ENCODE results near the gene SHOX. TPM values are rescaled to one million over a fixed set of nuclear protein-coding genes. Genes with fewer than 3 reads are reported as not detected.
"Not testable (repeated sequence)": the region's sequence is repeated elsewhere in the genome, so short reads cannot be mapped to it uniquely, and the experiment has no call there.

Gene SHOX
- total RNA-seq, 4 donors from 2014 or later: not detected

GRCh38 chrX:614136-614535 lies 16.5 kb upstream of the SHOX start:
- Histone ChIP-seq H3K4me1 (no peaks in the 10 kb centered on the region), H3K27me3 (peaks cover 2% of the 10 kb centered on the region), H3K9me3 (no peaks in the 10 kb centered on the region), H3K27ac (no peak overlapping the region), H3K4me3 (replicated peaks in 1 of 3) (no peak overlapping the region), H3K36me3 (no peaks in the 10 kb centered on the region)
- intact Hi-C loops (cut with DNase I): no loop called here
- WGBS, 2 donors: 79 to 96% methylated on average over 4 to 5 of the region's 5 CpGs
- TF ChIP-seq POLR2A (IDR thresholded peaks at IDR 0.05) (no peak), CTCF (IDR thresholded peaks at IDR 0.05) (no peak)
- DNase-seq: no peak

- 28 to 47% methylated on average over 5 to 7 of the region's 7 CpGs for WGBS, 2 donors
- TF ChIP-seq CTCF (IDR thresholded peaks at IDR 0.05) (no peak), POLR2A (IDR thresholded peaks at IDR 0.05) (no peak)
- Histone ChIP-seq H3K9me3 (no peaks in the 10 kb centered on the region), H3K27me3 (peaks cover 5% of the 10 kb centered on the region), H3K4me3 (replicated peaks in 1 of 3) (no peak overlapping the region), H3K36me3 (no peaks in the 10 kb centered on the region), H3K27ac (no peak overlapping the region), H3K4me1 (no peaks in the 10 kb centered on the region)
- intact Hi-C loops (cut with DNase I): no loop called here
- no peak for DNase-seq
Measured at GRCh38 chrX:617401-617800, 13.2 kb upstream of the SHOX start.

GRCh38 chrX:617891-618290 lies 12.7 kb upstream of the SHOX start:
- 60 to 73% methylated on average over 8 of the region's 8 CpGs for WGBS, 2 donors
- intact Hi-C loops (cut with DNase I): no loop called here
- DNase-seq: no peak
- no peak for TF ChIP-seq POLR2A (IDR thresholded peaks at IDR 0.05)
- no peak for TF ChIP-seq CTCF (IDR thresholded peaks at IDR 0.05)
- H3K4me3 ChIP-seq (replicated peaks in 1 of 3): no peak overlapping the region
- H3K4me1 ChIP-seq: no peaks in the 10 kb centered on the region
- no peak overlapping the region for H3K27ac ChIP-seq
- peaks cover 5% of the 10 kb centered on the region for H3K27me3 ChIP-seq
- no peaks in the 10 kb centered on the region for H3K9me3 ChIP-seq
- no peaks in the 10 kb centered on the region for H3K36me3 ChIP-seq

GRCh38 chrX:618304-618703 lies 12.3 kb upstream of the SHOX start:
- DNase-seq; H3K4me3 ChIP-seq (replicated peaks in 1 of 3); H3K36me3 ChIP-seq; H3K27me3 ChIP-seq; H3K4me1 ChIP-seq; H3K27ac ChIP-seq; intact Hi-C loops (cut with DNase I); H3K9me3 ChIP-seq: not testable (repeated sequence)

DNA sequence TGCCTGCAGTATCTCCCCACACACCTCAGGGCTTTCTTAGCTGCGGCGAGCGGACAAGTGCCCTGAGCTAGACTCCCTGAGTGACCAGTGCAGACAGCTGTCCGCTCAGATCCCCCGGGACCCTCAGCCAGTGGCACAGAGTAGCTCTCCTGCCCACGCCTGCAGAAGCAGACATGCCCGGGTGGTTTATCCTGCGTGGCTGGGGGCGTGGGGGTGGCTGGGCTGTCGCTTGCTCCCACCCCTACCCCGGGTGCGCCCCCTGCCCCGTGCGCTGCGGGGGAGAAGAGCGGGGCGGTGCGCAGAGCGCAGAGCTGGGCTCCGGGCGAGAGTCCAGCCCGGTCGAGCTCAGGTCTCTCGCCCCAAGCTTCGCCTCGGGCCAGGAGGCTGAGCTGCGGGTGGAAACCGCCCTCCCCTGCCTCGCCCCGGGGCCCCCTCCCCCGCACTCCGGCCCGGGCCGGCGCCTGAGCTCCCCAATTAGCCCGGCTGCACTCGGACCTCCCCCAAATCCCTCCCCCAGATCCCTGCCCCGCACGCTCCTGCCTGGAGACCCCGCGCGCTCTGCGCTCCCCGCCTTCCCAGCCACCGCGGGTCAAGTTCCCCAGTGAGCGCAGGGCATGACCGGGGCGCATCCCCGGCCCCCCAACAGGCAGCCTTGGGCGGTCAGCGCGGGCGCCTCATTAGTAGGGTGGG lies 11.7 kb upstream of the SHOX start:
- 9 to 30% methylated on average over 6 to 31 of the region's 54 CpGs for WGBS, 2 donors
- H3K9me3 ChIP-seq: no peaks in the 10 kb centered on the region
- TF ChIP-seq POLR2A (IDR thresholded peaks at IDR 0.05): no peak
- no peak for TF ChIP-seq CTCF (IDR thresholded peaks at IDR 0.05)
- H3K27ac ChIP-seq: no peak overlapping the region
- no peak for DNase-seq
- intact Hi-C loops (cut with DNase I): no loop called here
- H3K4me1 ChIP-seq: no peaks in the 10 kb centered on the region
- peaks cover 5% of the 10 kb centered on the region for H3K27me3 ChIP-seq
- H3K4me3 ChIP-seq (replicated peaks in 1 of 3): no peak overlapping the region
- no peaks in the 10 kb centered on the region for H3K36me3 ChIP-seq

- no peak overlapping the region for H3K4me3 ChIP-seq (replicated peaks in 1 of 3)
- no peak for TF ChIP-seq POLR2A (IDR thresholded peaks at IDR 0.05)
- no peak for TF ChIP-seq CTCF (IDR thresholded peaks at IDR 0.05)
- WGBS, 2 donors: 4% methylated on average over 3 of the region's 23 CpGs; no CpG with 5 or more reads in 1 of the 2 donors
- no peaks in the 10 kb centered on the region for H3K4me1 ChIP-seq
- no peak for DNase-seq
- H3K36me3 ChIP-seq: no peaks in the 10 kb centered on the region
- H3K27me3 ChIP-seq: peaks cover 5% of the 10 kb centered on the region
- H3K9me3 ChIP-seq: no peaks in the 10 kb centered on the region
- no peak overlapping the region for H3K27ac ChIP-seq
- intact Hi-C loops (cut with DNase I): no loop called here
Measured at GRCh38 chrX:619451-619811, 11.2 kb upstream of the SHOX start.

Measured in thyroid gland (tissue), 4 donors.